T-helper 2 cell treated with Interferon-gamma antibody and Interleukin-4, amounts not matched to agents 5 μg/mL and 100 μg/mL, for 36 hours (primary cell): ENCODE results near the gene VMP1.
"Not testable (repeated sequence)": the region's sequence is repeated elsewhere in the genome, so short reads cannot be mapped to it uniquely, and the experiment has no call there.

Experiments
- DNase-seq: peaks from one replicate; pipeline ENCODE4 v3.0.0; 2021; ENCODE audit warnings: low spot score
- H3K27ac Mint-ChIP-seq: one replicate; pipeline ENCODE4 v1.8.0; 2021; ENCODE audit warnings: mild to moderate bottlenecking, mixed read lengths
- H3K27me3 Mint-ChIP-seq: one replicate; pipeline ENCODE4 v1.8.0; 2021; ENCODE audit warnings: low read depth, mixed read lengths
- H3K36me3 Mint-ChIP-seq: one replicate; pipeline ENCODE4 v1.8.0; 2021; ENCODE audit warnings: low read depth, mixed read lengths
- H3K4me1 Mint-ChIP-seq: one replicate; pipeline ENCODE4 v1.8.0; 2021; ENCODE audit warnings: low read depth, mixed read lengths
- H3K4me3 Mint-ChIP-seq: one replicate; pipeline ENCODE4 v1.8.0; 2022; ENCODE audit warnings: mild to moderate bottlenecking, moderate library complexity, mixed read lengths
- H3K9me3 Mint-ChIP-seq: one replicate; pipeline ENCODE4 v1.8.0; 2021; ENCODE audit warnings: mixed read lengths

The VMP1 gene

DNA sequence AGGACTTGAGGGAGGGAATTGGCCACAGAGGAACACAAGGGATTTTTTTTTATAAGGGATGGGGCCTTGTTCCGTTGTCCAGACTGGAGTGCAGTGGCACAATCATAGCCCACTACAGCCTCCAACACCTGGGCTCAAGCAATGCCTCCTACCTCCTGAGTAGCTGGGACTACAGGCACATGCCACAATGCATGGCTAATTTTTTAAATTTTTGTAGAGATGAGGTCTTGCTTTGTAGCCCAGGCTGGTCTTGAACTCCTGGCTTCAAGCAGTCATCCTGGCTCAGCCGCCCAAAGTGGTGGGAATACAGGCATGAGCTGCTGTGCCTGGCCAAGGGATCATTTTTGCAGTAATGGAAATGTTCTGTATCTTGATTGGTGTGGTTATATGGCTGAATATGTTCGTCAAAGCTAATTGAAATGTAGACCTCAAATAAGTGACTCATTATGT is 56.9 kb downstream of the VMP1 start:
- H3K9me3 Mint-ChIP-seq = peaks cover 6% of the 10 kb centered on the region
- H3K4me3 Mint-ChIP-seq = peak overlapping the region; percentile 58
- H3K4me1 Mint-ChIP-seq = peaks cover 37% of the 10 kb centered on the region
- H3K27me3 Mint-ChIP-seq = no peaks in the 10 kb centered on the region
- peak overlapping the region; percentile 81 for H3K27ac Mint-ChIP-seq
- peaks cover 55% of the 10 kb centered on the region for H3K36me3 Mint-ChIP-seq
- DNase-seq = no peak

GRCh38 chr17:59765038-59765437 is 57.6 kb downstream of the VMP1 start:
- H3K36me3 Mint-ChIP-seq = peaks cover 50% of the 10 kb centered on the region
- H3K27ac Mint-ChIP-seq = peak overlapping the region; percentile 50
- peaks cover 43% of the 10 kb centered on the region for H3K4me1 Mint-ChIP-seq
- DNase-seq = no peak
- peak overlapping the region; percentile 10 for H3K4me3 Mint-ChIP-seq
- no peaks in the 10 kb centered on the region for H3K9me3 Mint-ChIP-seq
- no peaks in the 10 kb centered on the region for H3K27me3 Mint-ChIP-seq

DNA sequence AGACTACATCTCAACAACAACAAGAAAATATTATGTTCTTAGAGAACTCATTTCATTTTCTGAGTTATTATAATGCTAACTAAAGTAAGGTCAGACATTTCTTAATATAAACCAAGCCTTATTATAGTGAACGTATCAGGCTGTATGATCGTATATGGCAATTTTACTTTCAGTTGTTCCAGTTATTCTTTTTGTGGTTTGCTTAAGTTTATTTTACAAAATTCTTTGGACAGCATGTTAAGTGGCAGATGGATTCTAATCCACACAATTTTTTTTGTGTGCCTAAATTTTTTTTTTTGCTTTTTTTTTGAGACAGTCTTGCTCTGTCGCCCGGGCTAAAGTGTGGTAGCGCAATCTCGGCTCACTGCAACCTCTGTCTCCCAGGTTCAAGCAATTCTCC is 59.0 kb downstream of the VMP1 start:
- peaks cover 44% of the 10 kb centered on the region for H3K4me1 Mint-ChIP-seq
- no peak overlapping the region for H3K27ac Mint-ChIP-seq
- no peak overlapping the region for H3K4me3 Mint-ChIP-seq
- H3K9me3 Mint-ChIP-seq = no peaks in the 10 kb centered on the region
- no peaks in the 10 kb centered on the region for H3K27me3 Mint-ChIP-seq
- H3K36me3 Mint-ChIP-seq = peaks cover 41% of the 10 kb centered on the region
- no peak for DNase-seq

DNA sequence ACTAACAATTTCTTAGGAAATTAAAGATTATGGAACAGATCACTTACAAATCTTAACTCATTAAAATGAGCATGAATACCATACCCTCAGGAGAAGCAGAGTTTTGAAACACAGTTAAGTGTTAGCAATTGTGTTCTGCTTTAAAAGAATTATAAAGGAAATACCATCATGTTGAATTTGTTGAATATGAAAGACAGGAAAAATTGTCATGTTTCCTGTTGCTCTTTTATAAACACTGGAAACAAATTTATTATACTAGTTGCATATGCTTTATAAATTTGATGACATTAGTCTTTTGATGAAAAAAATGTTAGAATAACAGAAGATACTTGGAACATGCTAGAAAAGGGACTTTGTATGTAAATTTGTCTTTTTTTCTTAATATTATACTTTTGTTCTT is 59.7 kb downstream of the VMP1 start:
- H3K4me1 Mint-ChIP-seq = peaks cover 38% of the 10 kb centered on the region
- H3K27me3 Mint-ChIP-seq = no peaks in the 10 kb centered on the region
- H3K36me3 Mint-ChIP-seq = peaks cover 39% of the 10 kb centered on the region
- DNase-seq = no peak
- no peak overlapping the region for H3K4me3 Mint-ChIP-seq
- no peaks in the 10 kb centered on the region for H3K9me3 Mint-ChIP-seq
- H3K27ac Mint-ChIP-seq = no peak overlapping the region

DNA sequence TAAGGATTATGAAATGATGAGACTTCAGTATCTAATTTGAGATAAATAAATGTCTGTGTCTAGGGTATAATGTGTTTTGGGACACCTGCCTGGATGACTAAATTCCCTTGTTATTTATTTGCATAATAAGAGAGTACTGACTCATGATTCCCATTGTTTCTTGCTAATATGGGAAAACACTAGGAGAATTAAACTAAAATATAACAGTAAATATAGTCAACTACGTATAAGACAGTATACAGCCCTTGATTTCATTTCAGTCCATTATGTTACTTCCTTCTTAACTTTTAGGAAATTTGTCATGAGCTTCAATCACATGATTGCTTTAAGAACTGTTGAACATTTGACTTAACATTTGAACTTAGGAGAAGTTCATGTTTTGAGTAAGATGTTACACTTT is 62.4 kb downstream of the VMP1 start:
- no peak overlapping the region for H3K4me3 Mint-ChIP-seq
- H3K4me1 Mint-ChIP-seq = peaks cover 28% of the 10 kb centered on the region
- no peak overlapping the region for H3K27ac Mint-ChIP-seq
- H3K27me3 Mint-ChIP-seq = no peaks in the 10 kb centered on the region
- DNase-seq = no peak
- H3K9me3 Mint-ChIP-seq = no peaks in the 10 kb centered on the region
- peaks cover 40% of the 10 kb centered on the region for H3K36me3 Mint-ChIP-seq

DNA sequence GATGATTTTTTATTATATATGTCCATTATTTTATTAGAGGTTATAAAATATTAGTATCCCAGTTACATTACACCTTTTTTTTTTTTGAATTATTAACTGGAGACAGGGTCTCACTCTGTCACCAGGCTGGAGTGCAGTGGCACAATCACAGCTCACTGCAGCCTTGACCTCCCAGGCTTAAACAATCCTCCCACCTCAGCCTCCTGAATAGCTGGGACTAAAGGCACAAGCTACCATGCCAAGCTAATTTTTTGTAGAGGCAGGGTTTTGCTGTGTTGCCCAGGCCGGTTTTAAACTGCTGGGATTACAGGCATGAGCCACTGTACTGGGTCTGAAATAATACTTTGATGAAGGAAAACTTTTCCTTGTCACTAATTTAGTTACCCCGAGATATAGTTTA is 63.6 kb downstream of the VMP1 start:
- H3K27ac Mint-ChIP-seq = no peak overlapping the region
- H3K4me3 Mint-ChIP-seq = no peak overlapping the region

GRCh38 chr17:59775786-59776350 is 68.4 kb downstream of the VMP1 start:
- Mint-ChIP-seq H3K27me3 (no peaks in the 10 kb centered on the region), H3K36me3 (peaks cover 50% of the 10 kb centered on the region), H3K4me1 (peaks cover 30% of the 10 kb centered on the region), H3K27ac (no peak overlapping the region), H3K4me3 (no peak overlapping the region), H3K9me3 (peaks cover 9% of the 10 kb centered on the region)
- no peak for DNase-seq

More for the DNA sequence above, 63.6 kb downstream of the VMP1 start:
- no peaks in the 10 kb centered on the region for H3K9me3 Mint-ChIP-seq
- H3K27me3 Mint-ChIP-seq = no peaks in the 10 kb centered on the region
- H3K36me3 Mint-ChIP-seq = peaks cover 38% of the 10 kb centered on the region
- H3K4me1 Mint-ChIP-seq = peaks cover 20% of the 10 kb centered on the region
- DNase-seq = no peak

DNA sequence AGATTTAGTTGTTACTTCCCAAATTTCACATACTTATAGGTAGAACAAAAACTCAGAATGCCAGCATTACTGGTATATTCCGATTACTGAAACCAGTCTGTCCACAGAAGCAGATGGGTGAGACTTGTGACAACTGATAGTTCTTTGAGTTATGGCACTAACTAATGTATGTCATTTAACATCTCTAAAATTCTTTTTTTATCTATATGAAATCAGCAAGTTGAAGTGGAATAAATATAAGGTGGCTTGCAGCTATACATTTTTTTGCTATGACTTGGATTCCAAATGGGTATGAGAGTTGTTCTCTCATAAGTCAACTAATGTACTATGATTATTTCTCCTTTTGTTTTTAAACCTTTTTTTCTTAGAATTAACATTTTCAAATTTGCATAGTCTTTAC is 69.1 kb downstream of the VMP1 start:
- Mint-ChIP-seq H3K27me3 (no peaks in the 10 kb centered on the region), H3K4me3 (no peak overlapping the region), H3K36me3 (peaks cover 52% of the 10 kb centered on the region), H3K4me1 (peaks cover 30% of the 10 kb centered on the region), H3K27ac (peak overlapping the region; percentile 5), H3K9me3 (peaks cover 9% of the 10 kb centered on the region)
- no peak for DNase-seq

DNA sequence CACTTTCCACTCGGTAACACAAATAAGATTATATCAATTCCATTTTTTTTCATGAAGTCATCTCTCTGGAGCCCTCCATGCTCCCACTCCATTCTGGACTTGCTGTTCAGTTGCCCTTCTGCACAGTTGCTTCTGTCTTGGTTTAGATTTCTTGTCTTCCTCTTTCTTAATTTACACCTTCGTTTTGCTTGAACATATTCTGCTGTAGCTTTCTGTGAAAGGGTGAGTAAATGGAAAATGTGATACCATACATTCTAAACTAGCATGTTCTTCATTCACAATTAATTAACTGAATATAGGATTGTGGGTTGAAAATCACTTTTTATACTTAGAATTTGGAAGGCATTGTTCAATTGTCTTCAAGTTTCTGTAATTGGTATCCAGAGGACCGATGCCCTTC is 69.6 kb downstream of the VMP1 start:
- H3K36me3 Mint-ChIP-seq = peaks cover 50% of the 10 kb centered on the region
- no peaks in the 10 kb centered on the region for H3K27me3 Mint-ChIP-seq
- peaks cover 30% of the 10 kb centered on the region for H3K4me1 Mint-ChIP-seq
- no peak overlapping the region for H3K4me3 Mint-ChIP-seq
- peaks cover 9% of the 10 kb centered on the region for H3K9me3 Mint-ChIP-seq
- H3K27ac Mint-ChIP-seq = peak overlapping the region; percentile 5
- no peak for DNase-seq

DNA sequence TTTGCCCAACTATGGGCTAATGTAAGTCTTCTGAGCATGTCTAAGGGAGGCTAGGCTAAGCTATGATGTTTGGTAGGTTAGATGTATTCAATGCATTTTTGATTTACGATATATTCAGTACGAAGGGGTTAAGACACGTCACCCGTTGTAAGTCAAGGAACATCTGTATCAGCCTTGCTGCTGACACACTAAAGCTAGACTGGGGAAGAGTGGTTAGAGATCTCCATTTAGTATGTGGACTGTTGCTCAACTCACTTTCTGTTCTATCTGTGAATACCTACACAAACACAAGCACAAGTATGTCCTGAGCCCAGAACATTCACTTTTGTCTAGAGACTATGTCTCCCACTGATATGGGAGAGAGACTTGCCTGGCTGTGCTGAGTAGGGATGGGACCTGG is 71.5 kb downstream of the VMP1 start:
- H3K4me1 Mint-ChIP-seq = peaks cover 43% of the 10 kb centered on the region
- H3K27me3 Mint-ChIP-seq = no peaks in the 10 kb centered on the region
- no peak for DNase-seq
- peaks cover 53% of the 10 kb centered on the region for H3K36me3 Mint-ChIP-seq
- H3K27ac Mint-ChIP-seq = peak overlapping the region; percentile 52
- H3K4me3 Mint-ChIP-seq = peak overlapping the region; percentile 2
- H3K9me3 Mint-ChIP-seq = peaks cover 9% of the 10 kb centered on the region

GRCh38 chr17:59779521-59779920 is 72.1 kb downstream of the VMP1 start:
- peaks cover 9% of the 10 kb centered on the region for H3K9me3 Mint-ChIP-seq
- H3K36me3 Mint-ChIP-seq = peaks cover 53% of the 10 kb centered on the region
- peak overlapping the region; percentile 52 for H3K27ac Mint-ChIP-seq
- no peak for DNase-seq
- H3K4me3 Mint-ChIP-seq = peak overlapping the region; percentile 13
- H3K4me1 Mint-ChIP-seq = peaks cover 47% of the 10 kb centered on the region
- no peaks in the 10 kb centered on the region for H3K27me3 Mint-ChIP-seq

DNA sequence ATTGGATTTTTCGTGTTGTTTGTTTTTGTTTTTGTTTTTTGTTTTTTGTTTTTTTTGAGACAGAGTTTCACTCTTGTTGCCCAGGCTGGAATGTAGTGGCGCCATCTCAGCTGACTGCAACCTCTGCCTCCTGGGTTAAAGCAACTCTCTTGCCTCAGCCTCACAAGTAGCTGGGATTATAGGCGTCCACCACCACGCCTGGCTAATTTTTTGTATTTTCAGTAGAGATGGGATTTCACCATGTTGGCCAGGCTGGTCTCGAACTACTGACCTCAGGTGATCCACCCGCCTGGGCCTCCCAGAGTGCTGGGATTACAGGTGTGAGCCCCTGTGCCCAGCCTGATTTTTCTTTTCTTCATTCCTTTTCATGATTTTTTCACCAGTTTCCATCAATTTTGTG is 73.1 kb downstream of the VMP1 start:
- peak overlapping the region; percentile 37 for H3K27ac Mint-ChIP-seq
- DNase-seq, H3K9me3 Mint-ChIP-seq, H3K27me3 Mint-ChIP-seq: not testable (repeated sequence)
- peaks cover 49% of the 10 kb centered on the region for H3K4me1 Mint-ChIP-seq
- peak overlapping the region; percentile 33 for H3K4me3 Mint-ChIP-seq
- peaks cover 50% of the 10 kb centered on the region for H3K36me3 Mint-ChIP-seq

DNA sequence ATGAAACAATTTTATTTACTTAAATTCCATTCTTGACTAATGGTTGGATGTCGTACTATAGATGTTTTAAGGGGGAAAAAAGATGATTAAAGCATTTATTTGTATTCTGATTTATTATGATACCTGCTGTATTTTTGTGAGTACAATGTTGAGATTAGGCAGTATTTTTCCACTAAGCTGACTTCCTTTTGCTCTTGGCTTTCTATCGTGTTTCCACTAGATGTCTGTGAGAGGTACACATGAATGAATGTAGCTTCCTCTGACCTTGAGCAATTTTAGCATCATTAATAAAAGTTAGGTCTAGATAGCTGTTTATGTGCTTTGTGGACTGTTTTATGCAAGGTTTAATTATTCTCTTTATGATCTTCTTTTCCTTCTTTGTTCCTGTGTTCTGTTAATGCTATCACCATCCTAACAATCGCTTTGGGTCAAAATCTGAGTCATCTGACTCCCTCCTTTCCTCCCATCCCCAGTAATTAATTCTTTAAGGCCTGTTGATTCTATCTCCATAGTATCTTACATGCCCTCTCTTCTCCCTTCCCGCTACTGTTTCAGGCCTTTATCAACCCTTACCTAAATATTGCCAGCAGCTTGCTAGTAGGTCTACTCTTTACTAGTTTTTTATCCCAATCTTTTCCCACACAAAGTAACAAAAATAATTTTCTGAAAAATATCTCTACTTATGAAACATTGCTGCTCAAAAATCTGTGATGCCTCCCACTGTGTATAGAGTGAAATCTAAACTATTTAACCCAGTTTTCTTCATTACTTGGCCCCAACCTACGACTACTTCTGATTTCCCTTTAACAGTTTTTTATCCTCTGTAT is 76.0 kb downstream of the VMP1 start:
- Mint-ChIP-seq H3K36me3 (peaks cover 30% of the 10 kb centered on the region), H3K4me1 (peaks cover 60% of the 10 kb centered on the region), H3K27me3 (no peaks in the 10 kb centered on the region), H3K9me3 (peaks cover 3% of the 10 kb centered on the region), H3K4me3 (peak overlapping the region; percentile 80), H3K27ac (peak overlapping the region; percentile 97)
- DNase-seq = no peak

- no peaks in the 10 kb centered on the region for H3K9me3 Mint-ChIP-seq
- peak overlapping the region; percentile 68 for H3K4me3 Mint-ChIP-seq
- H3K27me3 Mint-ChIP-seq = no peaks in the 10 kb centered on the region
- DNase-seq = no peak
- peaks cover 30% of the 10 kb centered on the region for H3K36me3 Mint-ChIP-seq
- peaks cover 54% of the 10 kb centered on the region for H3K4me1 Mint-ChIP-seq
- H3K27ac Mint-ChIP-seq = peak overlapping the region; percentile 99
Measured at GRCh38 chr17:59785091-59785799, 77.8 kb downstream of the VMP1 start.
